ENCODE data around the gene FRZB.

Gene FRZB

DNA sequence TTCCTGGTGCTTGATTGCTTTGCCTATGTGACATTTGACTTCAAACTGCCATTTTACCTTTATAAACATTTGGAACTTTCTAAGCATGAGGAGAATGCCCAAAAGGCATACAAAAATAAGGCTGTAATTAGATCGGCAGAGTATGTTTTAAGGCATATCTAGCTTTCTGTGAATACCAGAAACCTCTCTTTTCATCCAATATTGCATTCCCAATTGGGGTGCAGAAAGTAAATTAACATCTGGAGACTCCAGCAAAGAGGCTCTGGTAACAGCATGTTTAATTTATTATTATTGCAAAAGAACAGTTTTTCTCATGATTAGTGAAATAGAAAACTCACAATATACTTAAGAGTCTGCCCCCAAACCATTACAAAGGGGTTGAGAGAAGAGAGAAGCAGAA lies 32.1 kb downstream of the FRZB start:
- DNase-seq (ENCODE audit: low spot score), result no peak

DNA sequence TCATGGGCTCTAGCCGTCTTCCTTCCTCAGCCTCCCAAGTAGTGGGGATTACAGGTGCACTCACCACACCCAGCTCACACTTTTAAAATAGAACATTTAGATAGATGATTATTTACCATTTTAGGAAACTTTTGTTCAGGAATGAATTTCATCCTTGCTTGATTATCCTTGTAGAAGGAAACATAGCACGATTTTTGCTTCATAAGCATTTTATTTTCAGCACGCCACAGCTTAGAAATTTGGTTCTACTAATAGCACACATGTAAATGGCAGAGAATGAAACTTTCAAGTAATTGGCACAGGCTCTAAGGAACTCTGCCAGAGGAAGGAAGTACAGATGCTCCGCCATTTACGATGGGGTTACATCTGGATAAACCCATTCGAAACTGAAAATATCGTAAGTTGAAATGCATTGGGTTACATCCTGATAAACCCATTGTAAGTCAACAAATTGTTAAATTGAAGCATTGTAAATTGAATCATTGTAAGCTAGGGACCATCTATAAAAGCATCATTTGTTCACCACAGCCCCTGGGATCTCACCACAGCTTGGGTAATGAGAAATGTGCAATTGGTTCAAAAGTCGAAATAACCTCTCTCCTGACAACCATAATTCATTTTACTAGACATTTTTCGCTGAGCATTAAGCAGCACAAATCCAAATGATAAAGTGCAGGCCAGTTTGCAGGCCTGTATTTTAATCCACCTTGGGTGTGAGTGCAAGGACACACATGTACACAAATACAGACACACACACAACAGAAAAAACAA lies 33.2 kb downstream of the FRZB start:
- DNase-seq (ENCODE audit: low spot score), result no peak

DNA sequence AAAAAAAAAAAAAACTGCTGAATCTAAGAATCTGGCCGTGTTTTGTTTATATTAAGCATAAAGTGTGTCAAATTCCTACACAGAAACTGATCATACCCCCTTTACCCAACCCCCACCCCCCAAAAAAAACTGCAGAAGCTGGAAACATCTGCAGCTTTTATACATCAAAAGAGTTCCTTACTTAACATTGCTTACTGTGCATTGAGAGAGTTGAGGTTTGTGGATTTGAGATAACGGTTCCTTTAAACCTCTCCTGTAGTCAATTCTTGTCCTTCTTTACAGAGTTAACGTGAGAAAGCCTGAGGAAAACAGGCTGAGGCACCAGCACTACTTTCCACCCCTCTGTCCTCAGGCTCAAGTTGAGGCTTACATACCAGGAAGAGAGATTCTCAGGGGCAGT lies 34.5 kb downstream of the FRZB start:
- no peak for DNase-seq (ENCODE audit: low spot score)

DNA sequence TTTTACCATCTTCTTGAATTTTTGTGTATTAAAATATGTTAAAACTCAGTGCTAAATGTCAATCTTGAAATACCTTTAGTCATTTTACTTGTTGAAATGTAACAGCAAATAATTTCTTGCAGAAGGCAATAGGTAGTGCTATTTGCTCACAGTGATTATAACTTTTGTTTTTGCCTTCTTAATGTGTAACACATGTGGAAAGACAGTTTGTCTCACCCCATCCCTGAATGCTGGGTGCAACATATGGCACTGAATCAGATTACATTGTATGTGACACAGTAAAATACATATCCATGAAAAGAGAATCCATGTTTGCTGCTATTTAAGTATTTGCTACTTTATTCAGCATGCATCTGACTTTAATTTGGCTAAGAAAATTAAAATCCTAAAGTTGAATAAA lies 35.3 kb downstream of the FRZB start:
- no peak for DNase-seq (ENCODE audit: low spot score)

GRCh38 chr2:182827182-182827879 lies 39.1 kb downstream of the FRZB start:
- no peak for DNase-seq (ENCODE audit: low spot score)

GRCh38 chr2:182826496-182826895 lies 39.9 kb downstream of the FRZB start:
- no peak for DNase-seq (ENCODE audit: low spot score)

DNA sequence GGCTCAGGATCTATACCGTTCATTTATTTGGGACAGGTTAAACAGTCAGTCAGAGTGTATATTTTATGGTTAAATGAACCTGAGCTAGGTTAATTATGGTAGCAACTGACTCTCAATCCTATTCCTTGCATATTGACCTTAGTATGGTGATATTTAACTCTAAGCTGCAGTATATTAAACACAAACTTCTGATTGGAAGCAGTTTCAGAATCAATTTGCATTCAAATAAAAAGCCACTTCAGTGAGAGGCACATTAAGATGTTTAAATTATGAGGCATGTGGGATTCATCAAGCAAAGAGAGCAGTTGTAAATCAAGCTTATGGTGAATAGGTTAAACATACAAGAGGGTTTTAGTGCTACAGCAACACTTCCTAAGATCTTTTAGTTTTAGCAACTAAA lies 40.4 kb downstream of the FRZB start:
- DNase-seq (ENCODE audit: low spot score), result no peak

DNA sequence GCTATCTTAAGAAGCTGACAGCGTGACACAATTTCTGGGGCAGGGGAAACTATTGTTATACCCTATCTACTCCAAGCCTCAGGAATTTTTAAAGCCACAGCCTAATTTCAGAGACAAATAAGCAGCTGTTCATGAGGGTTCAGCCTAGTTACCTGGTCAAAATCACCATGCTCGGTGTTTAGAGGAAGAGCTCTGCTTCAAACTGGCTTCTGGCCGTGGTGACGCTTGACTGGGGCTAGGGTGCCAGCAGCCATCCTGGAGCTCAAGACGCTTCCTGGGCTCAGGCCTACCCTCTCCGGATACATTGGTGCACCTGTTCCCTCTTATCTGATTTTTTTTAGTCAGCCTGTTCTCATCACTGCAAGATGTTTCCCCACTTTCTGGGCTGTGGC lies 41.7 kb downstream of the FRZB start:
- no peak for DNase-seq (ENCODE audit: low spot score)

DNA sequence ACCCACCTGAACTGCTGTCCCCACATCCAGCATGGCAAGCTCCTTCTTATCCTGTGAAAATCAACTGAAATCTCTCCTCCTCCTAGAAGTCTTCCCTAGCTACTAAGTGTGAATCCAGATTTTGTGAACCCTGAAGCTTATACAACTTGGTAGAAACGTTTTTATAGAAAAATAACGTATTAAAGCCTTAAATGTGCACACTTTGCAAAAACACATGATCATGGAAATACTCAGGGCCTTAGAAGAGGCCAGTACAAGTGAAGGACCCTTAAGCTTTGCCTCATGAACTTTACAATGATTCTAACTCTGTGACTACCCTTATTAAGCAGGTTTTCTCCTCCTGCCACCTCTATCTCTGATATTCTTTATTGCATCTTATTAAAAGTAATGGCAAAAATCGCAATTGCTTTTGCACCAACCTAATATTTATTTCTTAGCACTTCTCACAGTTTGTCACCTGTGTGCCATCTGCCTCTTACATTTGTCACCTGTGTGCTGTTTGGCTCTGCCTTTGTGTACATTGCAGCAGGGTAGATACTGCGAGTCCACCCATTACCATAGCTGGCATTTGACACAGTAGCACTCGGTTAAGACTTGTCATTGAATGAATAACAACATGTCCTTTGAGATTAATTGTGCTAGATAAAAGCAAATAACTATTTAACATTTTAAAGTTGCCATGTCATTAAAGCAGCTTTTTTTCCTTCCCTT lies 42.2 kb downstream of the FRZB start:
- DNase-seq (ENCODE audit: low spot score), result no peak

- no peak for DNase-seq (ENCODE audit: low spot score)
Observed at GRCh38 chr2:182822733-182823132, 43.7 kb downstream of the FRZB start.

DNA sequence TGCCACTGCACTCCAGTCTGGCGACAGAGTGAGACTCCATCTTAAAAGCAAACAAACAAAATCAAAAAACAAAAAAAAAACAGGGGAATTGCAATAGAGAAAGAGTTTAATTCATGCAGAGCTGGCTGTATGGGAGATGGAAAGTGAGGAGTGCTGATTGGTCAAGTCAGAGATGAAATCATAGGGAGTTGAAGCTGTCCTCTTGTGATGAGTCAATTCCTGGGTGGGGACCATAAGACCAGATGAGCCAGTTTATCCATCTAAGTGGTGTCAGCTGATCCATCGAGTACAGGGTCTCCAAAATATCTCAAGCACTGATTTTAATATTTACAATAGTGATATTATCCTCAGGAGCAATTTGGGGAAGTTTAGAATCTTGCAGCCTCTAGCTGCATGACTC lies 45.3 kb downstream of the FRZB start:
- no peak for DNase-seq (ENCODE audit: low spot score)

GRCh38 chr2:182819412-182819811 lies 47.0 kb downstream of the FRZB start:
- no peak for DNase-seq (ENCODE audit: low spot score)

GRCh38 chr2:182818925-182819324 lies 47.5 kb downstream of the FRZB start:
- no peak for DNase-seq (ENCODE audit: low spot score)

- DNase-seq (ENCODE audit: low spot score), result no peak
Observed at GRCh38 chr2:182818501-182818900, 47.9 kb downstream of the FRZB start.

GRCh38 chr2:182817558-182817957 lies 48.9 kb downstream of the FRZB start:
- DNase-seq (ENCODE audit: low spot score), result no peak

- no peak for DNase-seq (ENCODE audit: low spot score)
Observed at GRCh38 chr2:182816866-182817265, 49.6 kb downstream of the FRZB start.

GRCh38 chr2:182814804-182815203 lies 51.6 kb downstream of the FRZB start:
- no peak for DNase-seq (ENCODE audit: low spot score)

GRCh38 chr2:182814380-182814779 lies 52.1 kb downstream of the FRZB start:
- DNase-seq (ENCODE audit: low spot score), result no peak

DNA sequence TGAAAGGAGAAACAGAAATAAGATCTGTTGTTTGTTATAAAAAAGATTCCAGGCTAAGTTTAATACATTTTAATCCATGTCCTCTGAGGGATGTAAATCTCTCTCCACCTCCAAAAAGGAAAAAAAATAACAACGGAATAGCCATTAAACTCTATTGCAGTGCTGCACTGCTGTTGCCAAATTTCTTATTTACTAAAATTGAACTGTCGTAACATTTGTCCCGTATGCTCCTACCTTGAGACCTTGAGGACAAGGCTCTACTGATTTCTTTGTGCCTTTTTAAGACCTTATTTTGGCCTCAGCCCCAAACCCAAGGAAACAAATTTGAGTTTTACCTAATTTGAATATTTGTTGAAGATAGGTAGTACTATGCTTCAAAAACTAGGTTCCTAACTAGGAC lies 56.4 kb downstream of the FRZB start:
- DNase-seq (ENCODE audit: low spot score), result no peak

DNA sequence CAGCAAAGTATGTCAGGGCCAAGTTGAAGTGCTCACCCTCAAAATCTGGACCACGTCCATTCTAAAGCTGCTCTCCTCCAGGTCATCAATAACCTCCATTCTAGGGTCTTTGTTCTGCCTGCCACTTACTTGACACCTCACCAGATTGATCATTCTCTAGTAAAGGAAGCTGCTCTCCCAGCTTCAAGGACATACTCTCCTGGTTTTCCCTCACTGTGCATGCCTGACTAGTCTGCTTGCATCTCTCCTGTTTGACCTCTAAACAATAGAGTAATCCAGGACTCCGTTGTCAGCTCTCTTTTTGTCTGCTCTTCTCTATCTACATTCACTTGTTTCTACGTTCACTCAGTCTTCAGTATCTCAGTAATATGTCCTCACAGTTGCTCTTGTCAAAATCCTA lies 59.1 kb downstream of the FRZB start:
- DNase-seq (ENCODE audit: low spot score), result no peak

- no peak for DNase-seq (ENCODE audit: low spot score)
Observed at GRCh38 chr2:182804128-182804527, 62.3 kb downstream of the FRZB start.

DNA sequence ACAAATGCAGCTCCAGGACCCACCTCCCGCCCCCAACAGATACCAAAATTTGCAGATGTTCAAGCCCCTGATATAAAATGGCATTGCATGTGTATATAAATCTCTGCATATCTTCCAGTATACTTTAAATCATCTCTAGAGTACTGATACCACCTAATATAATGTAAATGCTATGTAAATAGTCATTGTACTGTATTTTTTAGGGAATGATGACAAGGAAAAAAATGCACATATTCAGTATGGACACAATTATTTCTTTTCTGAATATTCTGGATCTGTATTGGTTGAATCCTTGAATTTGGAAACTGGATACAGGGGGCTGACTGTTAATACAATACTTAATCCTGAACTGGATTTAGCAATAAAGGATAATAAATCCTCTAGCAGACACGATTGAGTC lies 67.7 kb downstream of the FRZB start:
- DNase-seq (ENCODE audit: low spot score), result no peak

DNA sequence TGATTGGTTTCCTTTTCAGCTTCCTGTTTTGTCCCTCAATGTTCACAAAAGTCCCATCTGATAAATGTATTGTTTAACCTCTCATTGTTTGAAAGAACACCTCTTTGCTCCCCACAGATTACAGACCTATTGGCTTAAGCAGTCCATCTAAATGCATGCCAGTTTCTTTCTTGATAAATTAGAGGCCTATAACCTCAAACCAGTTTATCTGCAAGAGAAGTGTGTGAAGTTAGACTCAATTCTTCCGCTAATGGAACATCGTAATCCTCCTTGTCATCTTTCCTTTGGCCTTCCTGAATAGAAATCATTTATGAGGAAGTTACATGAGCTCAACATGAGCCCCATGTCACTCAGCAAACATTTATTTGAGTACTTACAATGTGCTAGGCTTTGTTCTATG lies 74.0 kb downstream of the FRZB start:
- DNase-seq (ENCODE audit: low spot score), result no peak

All from SW480 (cell line).